ENCODE data around the gene RAB23.

GRCh38 chr6:57243954-57244353 is 21.8 kb upstream of the RAB23 start:
- TF ChIP-seq, protein P1, sequence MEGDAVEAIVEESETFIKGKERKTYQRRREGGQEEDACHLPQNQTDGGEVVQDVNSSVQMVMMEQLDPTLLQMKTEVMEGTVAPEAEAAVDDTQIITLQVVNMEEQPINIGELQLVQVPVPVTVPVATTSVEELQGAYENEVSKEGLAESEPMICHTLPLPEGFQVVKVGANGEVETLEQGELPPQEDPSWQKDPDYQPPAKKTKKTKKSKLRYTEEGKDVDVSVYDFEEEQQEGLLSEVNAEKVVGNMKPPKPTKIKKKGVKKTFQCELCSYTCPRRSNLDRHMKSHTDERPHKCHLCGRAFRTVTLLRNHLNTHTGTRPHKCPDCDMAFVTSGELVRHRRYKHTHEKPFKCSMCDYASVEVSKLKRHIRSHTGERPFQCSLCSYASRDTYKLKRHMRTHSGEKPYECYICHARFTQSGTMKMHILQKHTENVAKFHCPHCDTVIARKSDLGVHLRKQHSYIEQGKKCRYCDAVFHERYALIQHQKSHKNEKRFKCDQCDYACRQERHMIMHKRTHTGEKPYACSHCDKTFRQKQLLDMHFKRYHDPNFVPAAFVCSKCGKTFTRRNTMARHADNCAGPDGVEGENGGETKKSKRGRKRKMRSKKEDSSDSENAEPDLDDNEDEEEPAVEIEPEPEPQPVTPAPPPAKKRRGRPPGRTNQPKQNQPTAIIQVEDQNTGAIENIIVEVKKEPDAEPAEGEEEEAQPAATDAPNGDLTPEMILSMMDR (IDR thresholded peaks at IDR 0.05; ENCODE audit: low read length) = no peak
- TF ChIP-seq EZH2 (IDR thresholded peaks at IDR 0.05; ENCODE audit: borderline replicate concordance, low read length) = no peak

Measured in OCI-LY1 (cell line).